ENCODE results near the gene RB1.
"Not testable (repeated sequence)": the region's sequence is repeated elsewhere in the genome, so short reads cannot be mapped to it uniquely, and the experiment has no call there.

The RB1 gene

DNA sequence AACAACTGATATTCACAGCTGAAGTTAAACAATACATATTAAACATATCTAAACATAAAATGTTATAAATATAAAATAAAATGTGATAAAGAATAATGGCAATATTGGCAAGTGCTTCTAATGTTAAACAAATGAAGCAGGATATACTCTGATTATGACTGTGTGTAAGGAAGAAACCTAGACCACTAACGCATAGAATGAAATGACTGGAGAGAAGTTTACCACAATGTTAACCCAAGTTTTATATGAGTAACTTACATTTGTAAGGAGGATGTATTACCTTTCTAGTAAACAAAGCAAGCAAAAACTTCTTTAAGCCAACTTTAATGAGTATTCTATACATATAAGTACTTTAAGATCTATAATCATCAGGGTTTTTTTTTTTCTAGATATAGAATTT is 43.0 kb downstream of the RB1 start:
- no peak for DNase-seq (ENCODE audit: low read depth in 2 of 3, low spot score in 2 of 3)

DNA sequence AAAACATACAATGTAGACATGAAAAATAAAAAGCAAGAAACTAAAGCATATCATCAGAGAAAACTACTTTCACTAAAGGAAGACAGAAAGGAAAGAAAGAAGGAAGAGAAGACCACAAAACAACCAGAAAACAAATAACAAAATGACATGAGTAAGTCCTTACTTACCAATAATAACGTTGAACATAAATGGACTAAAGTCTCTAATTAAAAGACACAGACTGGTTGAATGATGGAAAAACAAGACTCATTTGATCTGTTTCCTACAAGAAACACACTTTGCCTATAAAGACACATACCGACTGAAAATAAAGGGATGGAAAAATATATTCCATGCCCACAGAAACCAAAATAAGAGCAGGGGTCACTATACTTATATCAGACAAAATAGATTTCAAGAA is 46.0 kb downstream of the RB1 start:
- no peak for DNase-seq (ENCODE audit: low read depth in 2 of 3, low spot score in 2 of 3)

DNA sequence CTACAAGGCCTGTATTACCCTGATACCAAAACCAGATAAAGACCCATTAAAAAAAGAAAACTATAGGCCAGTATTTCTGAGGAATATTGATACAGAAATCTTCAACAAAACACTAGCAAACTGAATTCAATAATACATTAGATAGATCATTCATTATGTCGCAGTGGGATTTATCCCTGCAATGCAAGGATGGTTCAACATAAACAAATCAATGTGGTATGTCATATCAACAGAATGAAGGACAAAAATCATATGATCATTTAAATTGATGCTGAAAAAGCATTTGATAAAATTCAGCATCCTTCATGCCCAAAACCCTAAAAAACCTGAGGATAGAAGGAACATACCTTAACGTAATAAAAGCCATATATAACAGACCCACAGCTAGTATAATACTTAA is 50.0 kb downstream of the RB1 start:
- no peak for DNase-seq (ENCODE audit: low read depth in 2 of 3, low spot score in 2 of 3)

DNA sequence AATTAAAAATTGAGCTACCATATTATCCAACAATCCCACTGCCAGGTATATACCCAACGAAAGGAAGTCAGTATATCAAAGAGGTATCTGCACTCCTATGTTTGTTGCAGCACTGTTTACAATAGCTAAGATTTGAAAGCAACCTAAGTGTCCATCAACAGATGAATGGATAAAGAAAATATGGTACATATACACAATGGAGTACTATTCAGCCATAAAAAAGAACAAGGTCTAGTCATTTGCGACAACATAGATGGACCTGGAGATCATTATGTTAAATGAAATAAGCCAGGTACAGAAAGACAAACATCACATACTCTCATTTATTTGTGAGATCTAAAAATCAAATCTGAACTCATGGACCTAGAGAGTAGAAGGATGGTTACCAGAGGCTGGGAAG is 52.0 kb downstream of the RB1 start:
- DNase-seq (ENCODE audit: low read depth in 2 of 3, low spot score in 2 of 3): not testable (repeated sequence)

- no peak for DNase-seq (ENCODE audit: low read depth in 2 of 3, low spot score in 2 of 3)
Observed at GRCh38 chr13:48356750-48357149, 53.2 kb downstream of the RB1 start.

- DNase-seq (ENCODE audit: low read depth in 2 of 3, low spot score in 2 of 3): no peak
Observed at GRCh38 chr13:48369988-48370387, 66.4 kb downstream of the RB1 start.

DNA sequence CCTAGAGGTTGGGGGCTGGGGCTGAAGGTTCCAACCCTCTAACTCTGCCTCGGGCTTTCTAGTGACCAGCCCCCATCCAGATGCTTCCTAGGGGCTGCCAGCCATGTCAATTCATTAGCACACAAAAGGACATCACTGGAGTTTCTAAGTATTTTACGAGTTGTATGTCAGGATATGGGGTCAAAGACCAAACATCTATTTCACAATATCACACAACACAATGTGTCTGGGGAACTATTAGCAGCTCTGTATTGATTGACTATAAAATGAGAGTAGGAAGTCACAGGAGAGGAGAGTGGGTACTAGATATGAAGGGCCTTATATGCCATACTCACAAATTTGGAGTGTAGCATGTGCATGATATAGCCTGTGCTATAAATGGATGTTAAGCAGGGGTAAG is 67.3 kb downstream of the RB1 start:
- DNase-seq (ENCODE audit: low read depth in 2 of 3, low spot score in 2 of 3): no peak

DNA sequence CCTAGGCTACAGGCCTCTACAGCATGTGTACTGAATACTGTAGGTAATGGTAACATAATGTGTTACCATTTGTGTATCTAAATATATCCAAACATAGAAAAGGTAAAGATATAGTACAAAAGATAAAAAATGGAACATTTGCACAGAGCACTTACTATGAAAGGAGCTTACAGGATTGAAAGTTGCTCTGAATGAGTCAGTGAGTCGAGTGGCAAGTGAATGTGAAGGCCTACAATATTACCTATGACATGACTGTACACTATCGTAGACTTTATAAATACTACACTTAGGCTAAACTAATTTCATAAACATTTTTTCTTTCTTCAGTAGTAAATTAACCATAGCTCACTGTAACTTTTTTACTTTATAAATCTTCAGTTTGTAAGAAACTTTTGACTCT is 74.3 kb downstream of the RB1 start:
- DNase-seq (ENCODE audit: low read depth in 2 of 3, low spot score in 2 of 3): no peak

- DNase-seq (ENCODE audit: low read depth in 2 of 3, low spot score in 2 of 3): no peak
Observed at GRCh38 chr13:48380581-48380980, 77.0 kb downstream of the RB1 start.

DNA sequence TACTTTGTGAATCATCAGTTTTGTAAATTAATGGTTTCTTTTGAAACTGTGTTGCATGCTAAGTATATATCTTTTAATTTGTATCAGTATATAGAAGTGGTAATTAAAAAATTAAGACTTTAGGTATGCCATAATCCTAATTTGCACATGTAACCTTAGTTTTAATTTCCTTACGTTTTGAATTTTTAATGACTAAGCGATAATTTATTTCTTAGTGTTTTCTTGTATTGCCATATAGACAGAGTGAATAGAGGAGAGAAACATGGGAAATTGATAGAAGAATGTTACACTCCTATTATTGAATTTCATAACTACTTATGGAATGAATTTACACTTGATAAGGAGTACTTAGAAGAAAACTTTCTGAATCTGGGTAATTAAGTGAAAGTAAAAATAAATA is 79.8 kb downstream of the RB1 start:
- no peak for DNase-seq (ENCODE audit: low read depth in 2 of 3, low spot score in 2 of 3)

DNA sequence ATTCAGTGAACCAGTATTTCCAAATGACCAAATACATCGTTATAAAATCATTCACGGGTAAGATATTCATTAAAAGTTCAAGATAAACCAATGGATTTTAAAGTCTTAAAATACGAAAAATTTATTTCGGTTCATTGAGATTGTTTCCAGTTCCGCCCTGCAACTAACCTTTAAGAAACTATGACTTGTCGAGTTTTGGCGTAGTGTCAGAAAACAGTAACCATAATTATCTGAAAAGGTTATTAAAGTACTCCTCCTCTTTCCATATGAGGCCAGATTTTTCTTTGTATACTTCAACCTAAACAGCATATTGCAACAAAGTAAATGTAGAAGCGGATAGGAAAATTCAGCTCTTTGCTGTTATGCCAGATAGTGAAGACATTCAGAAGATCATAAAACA is 83.3 kb downstream of the RB1 start:
- no peak for DNase-seq (ENCODE audit: low read depth in 2 of 3, low spot score in 2 of 3)

GRCh38 chr13:48391257-48391656 is 87.7 kb downstream of the RB1 start:
- no peak for DNase-seq (ENCODE audit: low read depth in 2 of 3, low spot score in 2 of 3)

- DNase-seq (ENCODE audit: low read depth in 2 of 3, low spot score in 2 of 3): no peak
Observed at GRCh38 chr13:48393030-48393697, 89.6 kb downstream of the RB1 start.

- DNase-seq (ENCODE audit: low read depth in 2 of 3, low spot score in 2 of 3): no peak
Observed at GRCh38 chr13:48393698-48394085, 90.1 kb downstream of the RB1 start.

GRCh38 chr13:48397744-48398143 is 94.2 kb downstream of the RB1 start:
- no peak for DNase-seq (ENCODE audit: low read depth in 2 of 3, low spot score in 2 of 3)

GRCh38 chr13:48398450-48399095 is 95.0 kb downstream of the RB1 start:
- no peak for DNase-seq (ENCODE audit: low read depth in 2 of 3, low spot score in 2 of 3)

- DNase-seq (ENCODE audit: low read depth in 2 of 3, low spot score in 2 of 3): no peak
Observed at GRCh38 chr13:48400090-48400694, 96.6 kb downstream of the RB1 start.

- no peak for DNase-seq (ENCODE audit: low read depth in 2 of 3, low spot score in 2 of 3)
Observed at GRCh38 chr13:48400850-48401291, 97.3 kb downstream of the RB1 start.

GRCh38 chr13:48401480-48401879 is 97.9 kb downstream of the RB1 start:
- no peak for DNase-seq (ENCODE audit: low read depth in 2 of 3, low spot score in 2 of 3)

GRCh38 chr13:48402325-48402932 is 98.9 kb downstream of the RB1 start:
- no peak for DNase-seq (ENCODE audit: low read depth in 2 of 3, low spot score in 2 of 3)

GRCh38 chr13:48403151-48403631 is 99.6 kb downstream of the RB1 start:
- DNase-seq (ENCODE audit: low read depth in 2 of 3, low spot score in 2 of 3): no peak

DNA sequence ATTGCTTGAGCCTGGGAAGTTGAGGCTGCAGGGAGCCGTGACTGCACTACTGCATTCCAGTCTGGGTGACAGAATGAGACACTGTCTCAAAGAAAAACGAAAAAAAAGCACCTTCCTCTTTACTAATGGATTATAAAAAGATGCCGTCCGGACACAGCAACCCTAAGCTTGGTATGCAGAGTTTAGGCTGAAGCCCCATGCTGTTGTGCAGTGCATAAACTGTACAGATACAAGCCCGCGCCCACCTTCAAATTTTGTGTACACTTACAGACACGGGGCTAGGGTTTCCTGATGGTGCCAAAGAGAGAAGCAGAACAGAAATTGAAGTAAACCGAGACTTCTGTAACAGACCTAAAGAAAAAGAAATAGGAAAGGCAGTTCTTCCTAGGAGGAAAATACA is 100.4 kb downstream of the RB1 start:
- DNase-seq (ENCODE audit: low read depth in 2 of 3, low spot score in 2 of 3): no peak
